ENCODE data around the gene PKD1L1. TPM values are rescaled to one million over a fixed set of nuclear protein-coding genes. Genes with fewer than 3 reads are reported as not detected.
"Not testable (repeated sequence)": the region's sequence is repeated elsewhere in the genome, so short reads cannot be mapped to it uniquely, and the experiment has no call there.

PKD1L1 gene
- total RNA-seq, 1 donor from 2014 or later, result 14.2 TPM

DNA sequence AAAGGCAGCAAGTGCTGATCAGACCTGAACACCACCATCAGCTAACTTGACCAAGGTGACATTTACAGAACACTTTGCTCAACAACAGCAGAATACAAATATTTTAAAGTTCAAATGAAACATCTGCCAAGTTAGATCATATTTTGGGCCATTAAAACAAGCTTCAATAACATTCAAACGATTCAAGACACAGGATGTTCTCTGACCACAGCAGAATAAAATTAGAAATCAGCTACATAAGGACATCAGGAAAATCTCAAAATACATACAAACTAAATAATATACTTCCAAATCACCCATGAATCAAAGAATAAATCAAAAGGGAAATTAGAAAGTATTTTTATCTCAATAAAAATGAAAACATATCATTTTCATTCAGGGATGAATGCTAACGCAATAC lies 173.0 kb downstream of the PKD1L1 start:
- DNase-seq (ENCODE audit: extremely low read depth, low read depth, low spot score), result no peak

DNA sequence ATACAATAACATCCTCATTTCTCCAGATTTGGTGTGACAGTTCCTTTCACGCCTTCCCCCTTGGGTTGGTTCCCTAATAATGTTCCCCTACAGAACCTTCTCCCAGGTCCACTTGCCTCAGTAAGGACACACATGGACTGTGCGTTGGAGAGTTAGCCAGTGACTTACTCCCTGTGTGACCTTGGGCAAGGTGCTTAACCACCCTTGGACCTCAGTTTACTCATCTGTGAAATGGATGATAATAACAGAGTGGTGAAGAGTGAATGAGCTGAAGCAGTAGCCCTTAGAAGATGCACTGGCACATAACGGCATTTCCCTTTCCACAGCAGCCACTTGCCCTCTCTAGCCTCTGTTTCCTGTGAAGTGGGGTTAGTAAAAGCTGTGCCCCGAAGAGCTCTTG lies 175.8 kb downstream of the PKD1L1 start:
- no peak for DNase-seq (ENCODE audit: extremely low read depth, low read depth, low spot score)

DNA sequence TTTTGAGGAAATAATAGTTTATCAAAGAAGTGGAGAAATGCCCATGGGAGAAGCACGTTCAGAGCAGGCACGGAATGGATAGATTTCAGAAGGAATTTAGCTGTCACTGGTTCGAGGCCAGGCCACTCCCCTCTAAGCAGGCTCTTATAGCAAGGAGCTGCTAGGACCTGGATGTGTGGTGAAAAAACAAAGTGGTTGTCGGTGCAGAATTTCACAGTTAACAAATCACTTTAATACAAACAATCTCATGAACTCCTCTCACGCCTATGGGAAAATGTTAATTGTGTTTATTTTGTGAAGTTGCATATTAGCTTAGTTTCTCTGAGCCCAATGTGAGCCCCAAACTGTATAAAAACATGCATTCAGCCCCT lies 176.3 kb downstream of the PKD1L1 start:
- no peak for DNase-seq (ENCODE audit: extremely low read depth, low read depth, low spot score)

- no peak for DNase-seq (ENCODE audit: extremely low read depth, low read depth, low spot score)
These were observed 176.8 kb downstream of the PKD1L1 start for GRCh38 chr7:47771336-47771989.

DNA sequence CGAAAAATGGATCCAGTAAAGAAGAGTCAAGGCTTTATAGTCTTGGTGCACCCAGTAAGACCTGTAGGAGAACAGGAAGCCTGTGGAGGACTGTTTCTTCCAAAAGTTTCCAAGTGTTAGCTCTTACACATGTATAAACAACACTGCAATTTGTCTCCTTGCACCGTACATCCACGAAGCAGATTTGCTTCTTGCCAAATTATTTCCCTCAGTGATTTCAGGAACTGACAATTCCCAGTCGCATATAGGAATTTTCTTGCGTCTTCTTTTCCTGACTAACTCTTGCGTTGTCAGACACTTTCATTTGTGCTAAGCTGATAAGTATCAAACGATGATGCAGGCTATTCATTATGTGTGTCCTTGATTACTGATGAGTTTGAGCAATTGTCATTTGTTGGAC lies 182.1 kb downstream of the PKD1L1 start:
- no peak for DNase-seq (ENCODE audit: extremely low read depth, low read depth, low spot score)

DNA sequence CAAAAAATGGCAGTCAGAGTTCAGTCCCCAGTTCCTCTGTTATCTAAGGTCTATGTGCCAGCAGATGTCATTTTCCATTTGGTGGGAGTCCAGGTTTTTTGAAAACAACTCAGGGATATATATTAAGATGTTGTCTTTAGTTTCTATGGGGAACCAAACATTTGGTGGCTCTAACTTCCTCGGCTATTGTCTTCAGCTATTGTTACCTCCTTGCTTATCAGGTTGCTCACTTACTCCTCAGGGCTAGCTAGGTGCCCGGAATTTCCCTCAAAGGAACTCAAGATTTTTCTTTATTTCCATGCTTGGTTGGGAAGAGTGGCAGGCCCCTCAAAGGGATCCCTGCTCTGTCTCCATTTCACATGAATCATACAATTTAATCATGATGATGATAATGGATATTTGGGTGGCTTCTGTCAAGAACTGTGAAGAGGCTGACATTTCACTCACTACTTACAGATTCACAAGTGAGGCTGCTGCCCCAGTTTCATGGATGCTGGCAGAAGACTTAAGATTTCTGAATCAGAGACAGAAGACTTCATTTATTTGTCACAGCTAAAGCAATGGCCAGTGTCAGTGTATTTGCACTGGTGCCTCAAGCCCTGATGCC lies 182.8 kb downstream of the PKD1L1 start:
- DNase-seq (ENCODE audit: extremely low read depth, low read depth, low spot score), result no peak

DNA sequence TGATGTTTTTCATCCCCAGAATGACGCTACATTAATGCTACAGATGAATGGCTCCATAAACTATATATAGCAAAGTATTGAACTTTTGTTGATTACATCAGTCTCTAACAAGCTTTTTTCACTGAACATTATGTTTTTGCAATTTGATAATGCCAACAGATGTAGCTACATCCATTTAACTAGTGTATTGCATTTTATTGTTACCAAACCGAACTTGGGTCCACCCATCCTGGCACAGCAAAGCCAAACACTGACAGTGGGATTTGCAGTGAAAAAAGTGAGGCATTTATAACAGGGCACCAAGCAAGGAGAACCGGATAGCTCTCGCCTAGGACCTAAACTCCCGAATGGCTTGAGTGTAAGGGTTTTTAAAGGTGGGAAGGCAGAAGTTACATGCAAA lies 183.5 kb downstream of the PKD1L1 start:
- DNase-seq (ENCODE audit: extremely low read depth, low read depth, low spot score), result no peak

DNA sequence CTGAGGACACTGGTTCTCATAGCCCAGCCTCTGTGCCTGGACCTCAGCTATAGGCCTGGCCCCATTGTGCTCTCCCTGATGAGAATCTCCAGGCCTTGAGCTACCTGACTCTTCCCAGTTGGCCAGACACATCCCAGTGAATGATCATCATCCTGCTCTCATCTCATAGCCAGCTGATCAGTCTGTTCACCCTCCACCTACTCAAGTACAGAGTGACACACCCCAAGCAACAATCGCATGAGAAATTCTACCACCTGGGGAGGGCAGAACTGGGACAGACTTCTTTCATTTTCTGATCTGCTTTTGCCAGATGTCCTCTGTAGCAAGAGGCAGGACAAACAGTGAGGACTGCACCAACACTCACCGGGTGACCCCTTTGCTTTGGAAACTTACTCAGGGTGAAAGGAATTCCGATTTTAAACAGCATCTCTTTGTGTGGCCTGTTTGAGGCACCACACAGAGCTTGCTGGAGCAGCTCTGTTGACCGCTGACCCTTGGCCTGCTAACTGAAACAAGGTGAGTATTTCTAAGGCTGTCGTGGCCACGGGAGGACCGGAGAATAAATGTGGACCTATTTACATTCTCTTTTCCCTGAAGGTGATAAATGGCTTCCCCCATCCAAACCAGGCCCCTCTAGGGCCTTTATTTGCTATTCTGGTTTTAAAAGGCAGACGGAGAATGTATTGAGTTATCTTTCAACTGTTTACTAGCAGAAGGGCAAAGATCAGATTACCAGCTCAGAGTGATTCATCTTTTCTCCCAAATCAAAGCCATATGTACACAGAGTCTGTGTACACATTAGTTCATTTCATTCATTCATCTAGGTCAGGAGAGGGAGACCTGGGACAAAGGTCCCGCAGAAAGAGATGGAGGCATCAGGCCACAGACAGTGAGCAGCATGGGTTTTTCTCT lies 184.9 kb downstream of the PKD1L1 start:
- no peak for DNase-seq (ENCODE audit: extremely low read depth, low read depth, low spot score)

- no peak for DNase-seq (ENCODE audit: extremely low read depth, low read depth, low spot score)
These were observed 185.6 kb downstream of the PKD1L1 start for GRCh38 chr7:47762746-47763062.

GRCh38 chr7:47762207-47762606 lies 186.1 kb downstream of the PKD1L1 start:
- no peak for DNase-seq (ENCODE audit: extremely low read depth, low read depth, low spot score)

- no peak for DNase-seq (ENCODE audit: extremely low read depth, low read depth, low spot score)
These were observed 189.1 kb downstream of the PKD1L1 start for GRCh38 chr7:47759056-47759706.

DNA sequence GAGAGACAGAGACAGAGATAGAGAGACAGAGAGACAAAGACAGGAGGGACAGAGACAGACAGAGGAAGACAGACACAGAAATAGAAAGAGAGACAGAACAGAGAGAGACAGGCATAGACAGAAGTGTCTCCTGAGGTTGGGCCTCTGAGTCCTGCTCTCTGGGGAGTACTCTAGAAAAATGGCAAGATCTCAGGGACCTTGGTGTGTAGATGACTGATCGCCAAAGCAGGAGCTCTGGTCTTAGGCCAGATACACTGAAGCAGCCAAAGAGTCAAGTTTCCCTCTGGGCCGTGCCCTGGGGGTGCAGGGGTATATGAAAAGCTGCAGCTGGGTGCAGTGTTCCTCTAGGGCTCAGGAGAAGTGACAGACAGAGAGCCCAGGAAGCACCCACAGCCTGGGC lies 189.7 kb downstream of the PKD1L1 start:
- no peak for DNase-seq (ENCODE audit: extremely low read depth, low read depth, low spot score)

DNA sequence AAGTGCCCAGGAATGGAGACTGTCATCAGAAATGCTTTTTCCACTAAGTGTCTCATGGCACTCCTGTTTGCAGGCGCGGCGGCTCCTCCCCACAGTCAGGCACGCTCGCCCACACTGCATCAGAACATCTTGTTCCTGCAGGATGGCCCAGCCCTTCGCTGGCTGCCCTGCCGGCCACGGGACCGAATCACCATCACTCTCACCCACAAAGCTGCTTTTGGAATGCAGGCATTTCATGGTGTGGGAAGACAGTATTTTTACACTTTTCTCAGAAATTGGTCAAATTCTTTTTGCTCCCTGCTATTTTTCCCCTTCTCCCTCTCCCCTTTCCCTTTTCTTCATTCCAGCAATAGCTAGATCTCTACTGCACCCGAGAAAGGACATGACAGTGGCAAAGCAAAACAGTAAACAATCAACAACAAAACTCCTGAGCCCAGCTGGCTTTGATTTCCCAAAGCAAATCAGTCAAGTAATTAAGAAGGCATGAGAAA lies 190.3 kb downstream of the PKD1L1 start:
- DNase-seq (ENCODE audit: extremely low read depth, low read depth, low spot score), result no peak

DNA sequence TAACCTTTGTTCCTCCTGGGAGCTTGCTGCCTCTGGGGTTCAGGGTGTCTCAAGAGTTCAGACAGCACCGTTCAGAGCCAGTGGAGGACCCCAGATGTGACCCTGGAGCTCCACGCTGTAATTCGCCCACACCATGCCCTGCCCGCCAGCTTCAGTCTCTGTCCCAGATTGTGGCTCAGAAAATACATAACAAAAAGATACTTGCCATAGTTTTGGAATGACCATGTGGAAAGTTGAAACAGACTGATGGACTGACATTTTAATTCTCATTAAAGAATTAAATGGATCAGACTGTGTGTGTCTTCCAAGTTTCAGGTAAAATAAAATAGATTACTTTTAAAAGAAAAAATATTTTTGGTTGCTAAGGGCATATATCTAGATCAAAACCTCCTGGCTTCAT lies 191.6 kb downstream of the PKD1L1 start:
- DNase-seq (ENCODE audit: extremely low read depth, low read depth, low spot score), result no peak

- DNase-seq (ENCODE audit: extremely low read depth, low read depth, low spot score), result no peak
These were observed 193.0 kb downstream of the PKD1L1 start for GRCh38 chr7:47755248-47755647.

- not testable (repeated sequence) for DNase-seq (ENCODE audit: extremely low read depth, low read depth, low spot score)
These were observed 196.5 kb downstream of the PKD1L1 start for GRCh38 chr7:47751724-47752123.

GRCh38 chr7:47751043-47751442 lies 197.2 kb downstream of the PKD1L1 start:
- no peak for DNase-seq (ENCODE audit: extremely low read depth, low read depth, low spot score)

DNA sequence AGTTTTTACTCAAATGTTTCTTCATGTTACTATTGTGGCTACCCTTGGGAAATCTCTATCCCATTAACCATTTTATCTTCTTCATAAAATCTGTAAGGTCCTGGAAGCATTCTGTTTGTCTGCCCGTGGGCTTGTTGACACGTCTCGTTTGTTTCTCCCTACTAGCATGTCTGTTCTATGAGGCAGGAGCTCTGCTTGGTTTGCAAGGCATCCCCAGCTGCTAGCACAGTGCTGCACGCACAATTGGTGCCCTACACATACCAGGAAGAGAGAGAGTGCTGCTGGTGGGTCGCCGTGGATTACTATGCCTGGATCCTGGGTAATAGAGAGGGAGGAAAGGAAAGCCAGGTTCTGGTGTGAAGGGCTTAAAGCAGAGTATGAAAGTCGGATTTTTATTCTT lies 200.2 kb downstream of the PKD1L1 start:
- DNase-seq (ENCODE audit: extremely low read depth, low read depth, low spot score), result no peak

DNA sequence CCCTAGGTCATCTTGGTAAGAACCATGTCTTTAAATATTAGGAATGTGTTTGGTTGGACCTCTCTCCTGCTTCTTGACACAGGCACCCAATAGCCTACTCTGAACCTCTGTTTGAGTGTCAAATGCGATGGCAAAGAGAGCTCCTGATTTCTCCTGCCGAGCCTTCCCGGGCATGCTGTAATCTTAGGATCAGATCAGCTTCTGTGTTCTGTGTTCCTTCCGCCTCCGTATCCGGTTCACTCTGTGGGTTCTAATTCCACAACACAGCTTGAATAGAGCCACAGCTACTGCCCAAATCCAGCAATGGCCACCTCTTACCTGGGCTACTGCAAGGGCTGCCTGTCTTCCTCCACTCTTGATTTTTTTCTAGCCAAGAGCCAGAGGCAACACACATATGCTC lies 201.1 kb downstream of the PKD1L1 start:
- DNase-seq (ENCODE audit: extremely low read depth, low read depth, low spot score), result no peak

- no peak for DNase-seq (ENCODE audit: extremely low read depth, low read depth, low spot score)
These were observed 201.8 kb downstream of the PKD1L1 start for GRCh38 chr7:47746468-47746867.

DNA sequence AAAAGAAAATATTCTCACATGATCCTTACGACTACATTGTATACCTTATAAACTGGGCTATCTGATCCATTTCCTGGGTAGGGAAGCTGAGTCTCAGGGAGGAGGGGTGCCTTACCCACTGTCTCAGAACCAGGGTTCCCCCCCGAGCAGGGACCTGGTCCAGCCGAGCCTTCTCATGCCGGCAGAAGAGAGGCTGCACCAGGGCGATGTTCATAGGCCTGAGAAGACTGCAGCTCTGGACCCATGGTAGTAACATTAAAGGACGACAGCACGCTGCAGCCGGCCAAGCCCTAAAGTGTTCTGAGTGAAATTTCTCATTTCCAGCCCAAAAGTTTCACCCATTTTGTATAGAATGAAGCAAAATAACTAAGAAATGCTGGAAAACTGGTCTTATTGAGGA lies 203.4 kb downstream of the PKD1L1 start:
- DNase-seq (ENCODE audit: extremely low read depth, low read depth, low spot score), result no peak
